Activated T-cell treated with anti-CD3 and anti-CD28 coated beads for 24 hours (primary cell): ENCODE results near the gene IQGAP2.

Experiments used
- DNase-seq: peaks from one replicate; pipeline ENCODE4 v3.0.0-alpha.2; 2020; ENCODE audit warnings: low read depth

IQGAP2 gene

DNA sequence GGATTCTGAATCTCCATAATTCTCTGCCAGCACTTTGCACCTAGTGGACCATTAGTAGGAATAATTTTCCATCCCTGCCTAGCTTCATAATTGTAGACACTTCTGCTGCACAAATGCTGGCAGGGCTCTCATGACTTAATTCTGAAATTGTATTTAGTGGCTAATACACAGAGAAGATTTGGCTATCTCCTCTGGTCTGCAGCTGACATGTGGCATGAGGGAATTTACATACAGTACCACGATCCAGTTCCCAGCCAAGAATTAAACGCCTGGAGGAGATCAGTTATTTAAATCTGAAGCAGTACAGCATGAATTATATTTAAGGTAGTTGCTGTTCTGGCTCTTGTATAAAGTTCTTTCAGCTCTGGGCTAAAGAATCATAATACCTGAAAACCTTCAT lies 46.5 kb downstream of the IQGAP2 start:
- no peak for DNase-seq

DNA sequence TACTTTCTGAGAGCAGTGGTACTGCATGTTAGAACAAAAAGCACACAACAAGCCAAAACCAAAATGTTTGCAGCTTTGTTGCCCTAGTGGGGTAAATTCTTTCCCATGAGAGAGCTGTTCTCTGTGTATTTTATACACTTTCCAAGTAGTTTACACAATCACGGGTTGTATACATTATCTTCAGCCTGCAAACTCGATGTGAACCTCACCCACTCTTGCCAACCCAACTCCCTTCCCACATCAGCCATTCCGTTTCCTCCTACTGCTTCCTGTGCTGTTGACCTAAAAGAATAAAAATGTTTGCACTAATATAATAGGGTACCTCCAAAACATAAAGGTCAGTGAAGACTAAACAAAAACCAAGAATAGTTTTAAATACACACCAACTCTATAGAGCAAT lies 47.0 kb downstream of the IQGAP2 start:
- DNase-seq = no peak

DNA sequence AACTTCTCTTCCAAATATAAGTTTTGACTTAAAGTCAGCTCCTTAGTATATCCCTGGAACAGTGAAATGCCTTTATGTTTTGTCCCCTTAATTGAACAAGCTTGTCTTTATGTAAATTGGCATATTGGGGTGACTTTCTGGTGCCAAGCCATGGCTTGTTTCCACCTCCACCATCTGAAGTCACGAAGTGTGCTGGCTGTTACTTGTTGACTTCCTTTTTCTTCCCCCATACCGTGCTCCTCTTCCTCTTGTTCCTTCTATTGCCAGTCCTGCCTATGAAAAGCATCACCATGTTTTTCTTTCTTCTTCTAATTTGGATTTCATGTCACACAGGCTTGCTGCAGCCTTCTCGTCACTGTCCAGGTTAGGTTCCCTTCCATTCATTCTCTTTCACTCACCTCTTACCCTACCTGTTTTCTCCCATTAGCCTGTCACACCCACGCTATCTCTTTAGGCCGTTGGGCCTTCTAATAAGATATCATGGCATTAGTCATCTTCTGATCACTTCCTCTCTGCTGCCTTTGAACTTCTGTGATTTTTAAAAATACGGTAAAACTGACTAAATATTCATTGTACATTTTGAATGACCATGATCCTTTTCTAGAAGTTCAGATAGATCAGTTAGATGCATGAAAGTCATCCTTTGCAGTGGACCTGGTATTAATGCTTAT lies 48.1 kb downstream of the IQGAP2 start:
- no peak for DNase-seq

DNA sequence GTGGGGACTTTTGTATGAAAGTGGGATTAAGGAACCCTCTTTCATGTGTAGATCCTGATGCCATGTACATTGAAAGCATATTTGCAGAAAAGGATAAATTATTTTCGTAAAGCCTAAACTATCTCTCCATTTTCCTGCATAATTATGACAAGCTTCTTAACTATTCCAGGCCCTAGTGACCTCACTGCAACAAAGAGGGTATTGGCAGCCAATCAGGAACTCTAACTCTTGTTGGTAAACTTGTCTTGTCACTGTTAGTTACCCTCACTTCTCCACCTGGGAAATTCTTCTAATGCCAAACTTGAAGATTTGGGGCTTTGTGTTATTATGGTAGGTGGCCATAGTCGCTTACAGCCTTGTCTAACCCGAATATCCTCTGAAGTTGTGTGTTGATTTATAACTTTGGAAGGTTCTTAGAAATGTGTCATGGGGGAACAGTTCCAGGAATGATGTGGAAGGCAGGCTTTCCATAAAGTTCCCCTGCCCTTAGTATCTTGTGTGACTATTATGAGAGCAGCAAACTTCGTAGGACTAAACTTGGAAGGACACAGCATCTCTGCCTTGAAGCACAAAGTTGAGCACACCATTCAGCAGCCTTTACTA lies 52.5 kb downstream of the IQGAP2 start:
- no peak for DNase-seq

DNA sequence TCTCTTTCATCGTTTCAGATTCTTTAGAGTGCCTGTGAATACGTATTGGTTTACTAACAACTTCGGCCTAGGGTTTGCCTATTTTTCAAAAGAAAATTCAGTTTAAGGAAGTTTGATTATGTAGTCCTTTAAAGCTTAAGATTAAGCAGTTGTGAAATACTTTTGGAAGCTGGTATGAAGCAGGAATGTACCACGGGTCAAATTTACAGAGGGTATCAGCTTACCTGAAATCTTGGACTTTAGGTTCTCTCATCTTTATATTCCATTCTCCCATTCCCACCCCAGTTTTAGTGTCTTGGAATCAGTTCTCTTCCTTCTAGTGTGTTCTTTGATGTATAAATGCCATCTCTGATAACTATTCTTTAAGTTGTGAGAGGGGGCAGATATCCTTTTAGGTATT lies 53.2 kb downstream of the IQGAP2 start:
- no peak for DNase-seq

DNA sequence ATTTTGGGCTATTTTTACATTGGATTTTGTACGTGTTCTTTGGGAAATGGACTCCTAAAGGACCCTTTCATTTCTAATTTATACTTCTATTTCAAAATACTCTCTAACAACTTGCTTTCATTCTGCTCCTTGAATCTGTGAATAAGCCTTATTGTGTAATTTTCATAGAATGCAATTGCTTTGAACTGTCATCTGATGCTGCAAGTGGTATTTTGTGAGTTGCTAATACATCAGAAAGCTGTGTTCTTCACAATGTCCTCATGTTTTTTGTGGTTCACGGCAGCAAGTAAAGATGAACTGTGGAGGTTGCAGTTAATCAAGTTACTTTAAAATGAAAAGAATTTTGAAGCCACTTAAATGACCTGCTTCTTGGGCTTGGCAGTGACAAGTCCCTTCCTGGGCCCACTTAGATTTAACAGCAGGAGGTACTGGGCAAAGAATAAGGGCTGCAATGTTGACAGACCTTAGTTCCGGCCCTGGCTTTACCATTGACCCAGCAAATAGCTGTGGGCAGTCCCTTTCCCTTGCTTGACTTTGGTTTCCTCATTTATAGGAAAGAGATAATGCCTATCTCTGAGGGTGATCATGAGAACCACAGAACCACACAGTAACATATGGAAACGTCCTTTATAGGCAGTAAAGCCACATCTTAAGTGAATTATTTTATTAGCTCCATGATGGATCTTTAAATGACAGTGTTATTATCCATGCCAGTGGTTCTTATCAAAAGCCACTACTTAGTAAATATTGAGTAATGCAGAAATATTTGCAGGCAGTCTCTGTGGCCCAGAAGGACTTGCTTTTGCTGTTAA lies 54.8 kb downstream of the IQGAP2 start:
- no peak for DNase-seq

DNA sequence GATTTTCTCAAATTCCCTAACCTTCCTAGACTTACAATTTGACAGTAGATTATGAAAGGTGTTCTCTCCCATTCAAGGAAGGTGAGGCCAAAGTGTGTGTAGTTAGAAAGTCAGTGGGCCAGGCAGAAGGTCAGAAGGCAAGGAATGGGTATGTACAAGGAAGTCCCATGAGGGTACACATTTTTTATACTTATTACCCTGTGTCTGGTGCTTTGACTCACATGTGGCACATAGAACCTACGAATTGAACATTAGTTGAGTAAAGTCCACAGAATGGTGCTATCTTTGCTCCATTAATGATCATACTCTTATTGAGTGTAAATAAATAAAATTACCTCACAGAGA lies 55.4 kb downstream of the IQGAP2 start:
- no peak for DNase-seq

DNA sequence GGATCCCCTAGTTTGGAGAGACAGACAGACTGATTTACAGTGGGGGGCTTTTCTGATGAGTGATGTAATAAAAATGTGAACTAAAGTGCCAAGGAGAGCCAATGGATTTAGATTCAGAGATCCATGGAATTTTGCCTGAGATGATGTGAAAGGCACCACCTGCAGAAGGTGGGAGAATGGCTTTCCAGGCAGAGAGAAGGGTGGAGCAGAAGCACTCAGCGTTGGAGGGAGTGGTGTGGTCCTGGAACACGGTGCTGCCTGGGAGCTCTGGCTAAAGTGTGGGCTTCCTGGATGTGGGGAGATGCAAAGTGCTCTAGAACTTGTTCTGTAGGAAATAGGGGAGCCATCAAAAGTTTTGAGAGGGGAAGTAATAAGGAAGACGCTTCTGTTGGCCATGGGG lies 57.0 kb downstream of the IQGAP2 start:
- no peak for DNase-seq

DNA sequence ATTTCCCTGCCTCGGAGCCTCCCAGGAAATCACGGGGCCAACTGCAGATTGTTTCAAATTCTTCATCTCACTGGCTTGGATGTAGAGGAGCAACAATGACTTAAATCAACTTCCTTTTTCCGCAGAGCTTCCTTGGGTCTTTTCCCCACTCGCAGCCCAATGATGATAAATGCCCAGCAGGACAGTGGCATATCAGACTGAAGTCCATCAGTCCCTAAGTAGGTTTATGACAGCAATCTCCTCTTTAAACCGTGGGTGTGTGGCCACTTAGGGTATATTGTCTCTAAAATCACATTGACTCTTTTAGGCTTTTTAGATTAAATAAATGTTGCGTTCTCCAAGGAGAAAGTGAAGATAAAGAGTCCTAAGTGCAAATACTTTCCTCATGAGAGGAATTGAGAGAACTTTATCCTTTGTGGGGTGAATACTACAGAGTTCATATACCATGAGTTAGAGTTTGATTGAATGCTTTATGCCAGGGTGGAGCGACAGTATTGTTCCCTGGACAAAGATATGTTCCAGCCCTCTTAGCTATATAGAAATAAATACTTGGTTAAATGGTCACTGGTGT lies 59.1 kb downstream of the IQGAP2 start:
- DNase-seq = no peak

DNA sequence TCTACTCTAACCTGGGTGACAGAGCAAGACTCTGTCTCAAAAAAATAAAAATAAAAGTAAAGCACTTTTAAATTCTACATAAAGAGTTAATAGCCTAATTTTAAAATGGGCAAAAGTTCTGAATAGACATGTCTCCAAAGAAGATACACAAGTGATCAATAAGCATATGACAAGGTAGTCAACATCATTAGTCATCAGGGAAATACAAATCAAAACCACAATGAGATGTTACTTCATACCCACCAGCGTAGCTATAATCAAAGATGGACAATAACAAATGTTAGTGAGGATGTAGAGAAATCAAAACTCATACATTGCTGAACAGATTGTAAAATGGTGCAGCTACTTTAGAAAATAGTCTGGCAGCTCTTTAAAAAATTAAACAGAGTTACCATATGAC lies 64.1 kb downstream of the IQGAP2 start:
- no peak for DNase-seq

DNA sequence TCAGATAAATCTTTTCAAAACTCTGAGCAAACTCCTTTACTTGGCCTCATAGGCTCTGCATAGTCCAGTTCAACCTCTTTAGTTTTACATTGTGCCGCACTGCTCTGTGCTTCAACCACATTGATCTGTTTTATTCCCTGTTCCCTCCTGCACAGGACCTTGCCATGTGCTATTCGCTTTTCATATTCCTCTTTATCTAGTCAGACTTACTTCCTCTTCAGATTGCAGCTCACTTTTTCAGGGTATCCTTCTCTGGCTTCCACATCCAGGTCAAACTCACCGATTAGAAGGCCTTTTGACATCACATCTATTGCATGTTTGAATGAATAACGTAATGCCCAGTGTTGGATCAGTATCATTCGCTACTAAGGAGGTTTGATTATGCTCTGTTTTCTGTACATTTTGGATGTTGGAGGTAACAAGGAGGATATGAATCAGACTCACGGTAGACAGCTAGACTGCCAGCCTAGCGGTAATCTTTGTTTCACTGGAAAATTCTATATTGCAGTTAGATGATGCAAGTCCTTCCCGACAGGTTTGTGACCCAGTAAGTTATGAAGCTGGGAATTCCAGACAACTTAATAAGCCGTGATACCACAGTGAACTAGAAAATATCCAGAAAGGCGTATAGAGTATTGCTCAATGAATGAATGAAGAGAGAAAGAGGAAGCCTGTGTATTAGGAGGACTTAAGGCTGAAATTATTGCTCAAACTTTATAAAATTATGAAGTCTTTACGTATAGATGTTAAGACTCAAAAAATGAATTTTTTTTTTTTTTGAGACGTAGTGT lies 65.7 kb downstream of the IQGAP2 start:
- DNase-seq = no peak

DNA sequence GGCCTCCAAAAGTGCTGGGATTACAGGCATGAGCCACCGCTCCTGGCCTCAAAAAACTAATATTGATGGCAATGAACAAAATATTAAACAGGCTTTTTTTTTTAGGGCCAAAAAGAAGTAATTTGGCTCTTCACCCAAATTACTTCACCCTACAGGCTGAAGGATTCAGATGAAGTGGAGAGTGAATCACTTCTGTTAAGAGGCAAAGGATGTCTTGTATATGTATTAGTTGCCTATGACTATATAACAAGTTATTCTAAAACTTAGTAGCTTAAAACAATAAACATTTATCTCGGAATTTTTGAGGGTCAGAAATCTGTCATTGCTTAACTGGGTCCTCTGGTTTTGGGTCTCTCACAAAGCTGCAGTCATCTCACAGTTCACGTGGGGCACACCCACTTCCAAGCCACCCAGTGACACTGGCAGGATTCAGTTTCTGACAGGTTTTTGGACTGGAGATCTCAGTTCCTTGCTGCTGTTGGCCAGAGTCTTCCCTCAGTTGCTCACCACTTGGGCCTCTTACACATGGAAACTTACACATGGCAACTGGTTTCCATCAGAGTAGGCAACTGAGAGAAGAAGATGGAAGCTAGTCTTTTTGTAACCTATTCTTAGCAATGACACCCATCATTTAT lies 66.7 kb downstream of the IQGAP2 start:
- DNase-seq = no peak

DNA sequence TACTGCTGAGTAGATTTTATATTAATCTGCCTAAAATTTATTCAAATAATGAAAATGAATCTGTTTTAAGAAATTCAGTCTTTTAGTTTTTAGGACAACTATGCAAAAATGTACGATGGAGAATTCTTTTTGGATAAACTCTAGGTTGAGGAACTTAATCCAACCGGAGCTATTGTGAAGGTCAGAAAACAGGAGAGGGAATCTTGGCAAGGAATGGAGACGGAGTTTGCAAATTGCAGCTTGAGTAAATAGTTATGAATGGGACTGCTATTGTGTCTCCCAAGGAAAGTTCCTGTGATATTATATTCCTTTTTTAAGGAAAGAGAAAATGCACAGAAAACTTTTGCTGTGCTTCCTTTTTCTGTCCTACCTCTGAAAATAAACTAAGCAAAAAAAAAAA lies 67.9 kb downstream of the IQGAP2 start:
- no peak for DNase-seq

DNA sequence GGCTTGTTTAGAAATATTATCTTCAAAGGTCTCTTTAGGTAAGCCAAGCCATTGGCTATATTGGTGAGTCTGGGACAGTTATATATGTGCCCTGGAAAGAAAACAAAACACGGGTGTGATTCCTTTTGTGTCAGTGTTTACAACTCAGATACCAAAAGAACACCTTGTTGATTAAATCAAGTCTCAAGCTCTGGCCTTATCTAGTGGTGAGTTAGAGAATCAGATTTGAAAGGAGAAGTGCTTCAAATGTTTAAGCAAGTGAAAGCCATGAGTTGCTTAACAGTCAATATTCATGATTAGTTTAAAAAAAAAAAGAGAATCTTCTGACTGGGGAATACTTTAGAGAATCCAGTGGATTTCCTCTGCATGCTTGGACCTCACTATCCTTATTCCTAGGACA lies 68.3 kb downstream of the IQGAP2 start:
- no peak for DNase-seq

DNA sequence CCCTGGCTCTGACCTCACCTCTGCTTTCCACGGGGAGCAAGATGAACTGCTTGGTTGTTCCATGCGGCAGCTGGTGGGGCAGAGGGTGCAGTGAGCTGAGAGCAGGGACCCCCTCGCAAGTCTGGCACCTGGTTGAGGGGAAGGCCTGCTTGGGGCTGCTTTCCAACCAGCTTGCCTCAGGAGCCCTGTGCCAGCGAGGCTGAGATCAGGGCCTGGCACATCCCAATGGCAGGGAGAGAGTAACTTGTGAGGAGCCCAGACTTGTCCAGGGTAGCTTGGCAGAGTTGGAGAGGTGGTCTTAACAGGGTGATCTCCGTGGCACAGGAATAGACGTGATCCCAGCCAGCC lies 68.9 kb downstream of the IQGAP2 start:
- DNase-seq = no peak

DNA sequence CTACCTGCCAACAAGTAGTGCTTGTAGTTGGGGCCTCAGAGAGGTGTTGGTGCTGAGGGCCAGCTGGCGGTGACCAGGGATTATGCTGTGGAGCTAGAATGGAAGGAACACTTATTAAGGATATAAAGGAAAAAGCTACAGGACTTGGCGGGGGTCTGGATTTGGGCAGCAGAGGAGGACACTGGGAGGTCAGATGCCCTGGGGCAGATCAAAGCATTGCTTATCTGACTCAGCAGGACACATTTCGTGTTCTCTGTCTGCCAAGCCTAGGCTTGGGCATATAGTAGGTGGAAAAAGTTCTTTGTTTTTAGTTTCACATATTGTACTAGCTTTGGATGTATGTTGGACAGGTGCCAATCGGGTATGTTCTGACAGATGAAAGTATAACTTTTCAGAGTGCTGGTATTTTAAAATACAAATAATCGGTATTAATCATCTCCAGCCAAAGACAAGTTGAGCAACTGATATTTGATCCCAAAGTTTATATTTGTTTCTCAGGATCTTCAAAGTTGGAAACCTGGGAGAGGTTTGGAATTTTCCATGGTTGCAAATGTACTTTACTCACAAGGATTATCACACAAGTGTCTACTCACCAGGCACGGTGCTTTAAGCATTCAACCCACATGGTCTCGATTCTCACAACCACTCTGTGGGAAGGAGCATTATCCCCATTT lies 69.4 kb downstream of the IQGAP2 start:
- DNase-seq = no peak

DNA sequence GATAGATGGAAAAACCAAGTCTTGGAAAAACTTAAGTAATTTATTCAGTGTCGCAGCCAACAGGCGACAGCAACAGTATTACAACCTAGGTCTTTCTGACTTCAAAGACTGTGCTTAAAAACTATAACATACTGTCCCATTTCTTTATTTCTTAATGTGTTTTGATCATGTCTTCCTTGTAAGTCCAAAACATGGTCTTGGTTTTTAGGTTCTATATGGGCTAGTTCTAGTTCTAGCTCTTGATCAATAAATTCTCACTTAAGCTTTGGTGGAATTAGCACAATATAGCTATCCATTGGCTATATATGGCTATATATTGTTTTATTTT lies 69.9 kb downstream of the IQGAP2 start:
- DNase-seq = no peak

DNA sequence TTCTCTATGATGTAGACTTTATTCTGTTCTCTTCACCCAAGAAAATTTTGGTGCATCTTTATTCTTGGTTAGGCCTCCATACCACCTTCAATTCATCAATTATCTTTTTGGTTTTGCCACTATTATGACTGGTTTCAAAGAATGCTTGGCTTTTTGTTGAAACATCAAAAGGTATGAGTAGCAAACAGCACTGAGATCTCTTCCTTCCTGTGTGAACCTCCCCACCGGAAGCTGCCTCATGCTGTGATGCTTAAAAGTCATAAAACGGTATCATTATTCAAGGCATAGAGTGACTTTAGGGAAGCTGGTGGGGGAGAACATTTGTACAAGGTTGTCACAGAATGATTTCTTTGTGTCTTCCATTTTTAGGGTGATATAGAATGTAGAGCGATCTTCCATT lies 70.6 kb downstream of the IQGAP2 start:
- DNase-seq = peak; percentile 53

DNA sequence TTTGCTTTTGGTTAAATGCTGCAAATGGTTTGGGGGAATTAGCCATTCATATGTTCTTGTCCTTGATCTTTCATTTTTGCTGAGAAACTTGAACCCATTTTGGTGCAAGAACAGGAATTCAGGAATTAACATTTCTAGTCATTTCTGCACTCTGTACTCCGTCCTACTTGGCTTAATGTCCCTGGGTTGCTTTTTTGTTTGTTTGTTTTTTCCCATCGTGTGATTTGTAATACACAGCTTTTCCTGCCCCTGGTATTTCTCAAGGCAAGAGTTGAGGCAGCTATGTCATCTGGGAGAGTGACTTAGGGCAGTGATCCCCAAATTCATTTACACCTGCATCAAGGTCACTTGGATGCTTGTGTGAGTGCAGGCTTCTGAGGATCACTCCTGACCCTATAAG lies 71.3 kb downstream of the IQGAP2 start:
- no peak for DNase-seq

DNA sequence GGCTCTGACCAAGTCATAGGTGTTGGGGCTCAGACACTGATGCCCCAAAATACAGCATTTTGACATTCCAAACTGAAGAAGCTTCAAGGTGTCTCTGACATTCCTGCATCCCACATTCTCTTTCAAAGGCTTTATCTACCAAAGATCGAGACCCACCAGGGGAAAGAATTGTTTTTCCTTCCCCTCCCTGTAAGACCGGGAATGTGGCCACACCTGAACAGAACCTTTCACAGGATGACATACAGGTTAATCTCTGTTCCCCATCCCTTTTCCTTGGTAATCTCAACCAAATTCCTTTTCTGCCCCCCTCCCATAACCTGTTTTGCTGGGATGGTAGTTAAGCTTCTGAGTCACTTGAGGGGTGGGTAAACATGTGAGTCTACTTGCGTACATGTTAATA lies 72.3 kb downstream of the IQGAP2 start:
- DNase-seq = no peak

DNA sequence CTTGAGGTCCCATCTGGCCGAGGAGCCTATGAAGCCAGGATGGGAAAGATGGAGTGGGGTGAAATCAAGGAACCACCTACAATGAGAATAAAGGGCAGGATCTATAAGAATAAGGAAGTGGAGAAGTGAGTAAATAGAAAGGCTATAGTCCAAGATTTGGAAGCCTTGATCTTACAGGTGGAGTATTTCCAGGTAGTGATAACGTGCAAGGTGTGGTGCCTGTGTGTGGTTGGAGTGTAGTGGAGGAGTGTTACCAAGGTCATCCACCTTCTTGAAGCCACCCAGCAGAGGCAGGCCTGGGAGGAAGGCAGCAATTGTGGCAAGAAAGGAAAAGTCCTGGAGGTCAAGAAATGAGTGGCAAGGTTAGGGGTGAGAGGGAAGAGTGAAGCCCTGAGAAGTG lies 72.9 kb downstream of the IQGAP2 start:
- DNase-seq = no peak
